Measurements from ENCODE around the gene CNTN1. TPM values are rescaled to one million over a fixed set of nuclear protein-coding genes. Genes with fewer than 3 reads are reported as not detected.

The CNTN1 gene
- total and polyA plus RNA-seq, 2 of the 4 experiments (the other 2 are of a cell fraction) = 0.10 to 0.18 TPM

DNA sequence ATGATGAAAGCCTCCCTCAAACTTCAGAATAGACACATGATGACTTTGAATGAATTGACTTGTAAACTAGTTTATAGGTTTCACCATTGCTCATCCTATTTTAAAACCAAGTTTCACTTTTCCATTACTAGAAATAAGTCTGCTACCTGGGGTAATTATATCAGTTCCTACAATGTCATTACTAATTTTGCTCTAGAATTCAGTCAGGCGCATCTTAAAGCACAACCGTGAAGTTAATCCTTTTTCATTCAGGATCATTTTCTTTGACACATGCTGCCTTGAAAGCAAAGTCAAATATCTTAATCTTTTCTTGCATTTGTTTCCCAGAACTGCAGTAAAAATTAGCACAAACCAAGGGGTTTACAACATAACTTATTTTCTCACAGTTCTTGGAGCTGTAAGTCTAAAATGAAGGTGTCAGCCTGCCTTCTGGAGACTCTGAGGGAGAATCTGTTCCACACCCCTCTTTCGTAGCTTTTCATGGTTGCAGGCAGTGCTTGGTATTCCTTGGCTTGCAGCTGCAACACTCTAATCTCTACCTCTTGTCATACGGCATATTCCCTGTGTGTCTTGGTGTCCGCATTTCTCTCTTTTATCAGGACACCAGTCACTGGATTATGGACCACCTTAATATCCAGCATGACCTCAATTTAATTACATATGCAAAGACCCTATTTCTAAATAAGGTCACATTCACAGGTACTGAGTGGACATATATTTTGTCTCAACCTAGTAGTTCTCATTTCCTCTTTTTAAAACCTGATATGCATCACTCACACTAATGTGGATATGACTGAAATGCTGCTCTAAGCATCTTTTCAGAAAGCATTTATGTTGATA lies 381.6 kb downstream of the CNTN1 start:
- Histone ChIP-seq H3K27me3 (ENCODE audit: control insufficient read depth, insufficient read depth, low read length) (no peaks in the 10 kb centered on the region; the same call in none of the 2 replicates), H3K23ac (ENCODE audit: low read depth, low read length) (no peak overlapping the region), H4K8ac (ENCODE audit: low read depth in 2 of 2, low read length in 2 of 2) (no peak overlapping the region), H3K36me3 (ENCODE audit: control insufficient read depth, insufficient read depth, low read length) (no peaks in the 10 kb centered on the region), H2AK5ac (ENCODE audit: low read depth, low read length) (no peak overlapping the region), H2BK15ac (ENCODE audit: low read depth, low read length) (no peak overlapping the region), H3K9me3 (ENCODE audit: control insufficient read depth, insufficient read depth, low read length) (no peaks in the 10 kb centered on the region), H4K91ac (ENCODE audit: insufficient read depth, low read depth, low read length) (no peak overlapping the region), H3K4me2 (ENCODE audit: low read depth, low read length) (no peak overlapping the region), H3K27ac (ENCODE audit: insufficient read depth, low read length) (no peak overlapping the region), H3K56ac (ENCODE audit: extremely low read depth, insufficient read depth, low read length) (no peak overlapping the region), H4K5ac (ENCODE audit: low read depth, low read length) (no peak overlapping the region), H4K20me1 (ENCODE audit: insufficient read depth, low read length) (no peaks in the 10 kb centered on the region), H3K9me1 (ENCODE audit: insufficient read depth, low read length) (no peaks in the 10 kb centered on the region), H2BK5ac (ENCODE audit: low read depth, low read length, poor library complexity, severe bottlenecking) (no peak overlapping the region), H3K14ac (replicated peaks; ENCODE audit: low read depth, low read length) (no peak overlapping the region), H3K4me1 (ENCODE audit: control insufficient read depth, insufficient read depth, low read length) (no peaks in the 10 kb centered on the region), H2AK9ac (replicated peaks; ENCODE audit: low read depth, low read length, poor library complexity) (no peak overlapping the region), H2AFZ (replicated peaks; ENCODE audit: low read length, poor library complexity) (no peak overlapping the region), H3K4ac (ENCODE audit: low read depth, low read length) (no peak overlapping the region), H2BK120ac (ENCODE audit: low read depth, low read length) (no peak overlapping the region), H3K4me3 (ENCODE audit: insufficient read depth, low read depth, low read length) (no peak overlapping the region), H2BK20ac (ENCODE audit: low read depth, low read length) (no peak overlapping the region), H3K79me1 (ENCODE audit: low read depth in 1 of 2, low read length in 2 of 2) (no peaks in the 10 kb centered on the region), H3K9ac (ENCODE audit: low read depth, low read length) (no peak overlapping the region), H3K18ac (ENCODE audit: low read depth, low read length) (no peak overlapping the region)
- no peak for TF ChIP-seq NFE2L2 (IDR thresholded peaks at IDR 0.05; ENCODE audit: low read depth, low read length)
- TF ChIP-seq SMC3 (IDR thresholded peaks at IDR 0.05; ENCODE audit: low read depth, low read length) = no peak
- TF ChIP-seq, protein P1, sequence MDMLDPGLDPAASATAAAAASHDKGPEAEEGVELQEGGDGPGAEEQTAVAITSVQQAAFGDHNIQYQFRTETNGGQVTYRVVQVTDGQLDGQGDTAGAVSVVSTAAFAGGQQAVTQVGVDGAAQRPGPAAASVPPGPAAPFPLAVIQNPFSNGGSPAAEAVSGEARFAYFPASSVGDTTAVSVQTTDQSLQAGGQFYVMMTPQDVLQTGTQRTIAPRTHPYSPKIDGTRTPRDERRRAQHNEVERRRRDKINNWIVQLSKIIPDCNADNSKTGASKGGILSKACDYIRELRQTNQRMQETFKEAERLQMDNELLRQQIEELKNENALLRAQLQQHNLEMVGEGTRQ (IDR thresholded peaks at IDR 0.05; ENCODE audit: low read depth, low read length) = no peak
- TF ChIP-seq, protein P2, sequence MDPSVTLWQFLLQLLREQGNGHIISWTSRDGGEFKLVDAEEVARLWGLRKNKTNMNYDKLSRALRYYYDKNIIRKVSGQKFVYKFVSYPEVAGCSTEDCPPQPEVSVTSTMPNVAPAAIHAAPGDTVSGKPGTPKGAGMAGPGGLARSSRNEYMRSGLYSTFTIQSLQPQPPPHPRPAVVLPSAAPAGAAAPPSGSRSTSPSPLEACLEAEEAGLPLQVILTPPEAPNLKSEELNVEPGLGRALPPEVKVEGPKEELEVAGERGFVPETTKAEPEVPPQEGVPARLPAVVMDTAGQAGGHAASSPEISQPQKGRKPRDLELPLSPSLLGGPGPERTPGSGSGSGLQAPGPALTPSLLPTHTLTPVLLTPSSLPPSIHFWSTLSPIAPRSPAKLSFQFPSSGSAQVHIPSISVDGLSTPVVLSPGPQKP (IDR thresholded peaks at IDR 0.05; ENCODE audit: borderline replicate concordance, low read depth, low read length) = no peak
- TF ChIP-seq, protein P3, sequence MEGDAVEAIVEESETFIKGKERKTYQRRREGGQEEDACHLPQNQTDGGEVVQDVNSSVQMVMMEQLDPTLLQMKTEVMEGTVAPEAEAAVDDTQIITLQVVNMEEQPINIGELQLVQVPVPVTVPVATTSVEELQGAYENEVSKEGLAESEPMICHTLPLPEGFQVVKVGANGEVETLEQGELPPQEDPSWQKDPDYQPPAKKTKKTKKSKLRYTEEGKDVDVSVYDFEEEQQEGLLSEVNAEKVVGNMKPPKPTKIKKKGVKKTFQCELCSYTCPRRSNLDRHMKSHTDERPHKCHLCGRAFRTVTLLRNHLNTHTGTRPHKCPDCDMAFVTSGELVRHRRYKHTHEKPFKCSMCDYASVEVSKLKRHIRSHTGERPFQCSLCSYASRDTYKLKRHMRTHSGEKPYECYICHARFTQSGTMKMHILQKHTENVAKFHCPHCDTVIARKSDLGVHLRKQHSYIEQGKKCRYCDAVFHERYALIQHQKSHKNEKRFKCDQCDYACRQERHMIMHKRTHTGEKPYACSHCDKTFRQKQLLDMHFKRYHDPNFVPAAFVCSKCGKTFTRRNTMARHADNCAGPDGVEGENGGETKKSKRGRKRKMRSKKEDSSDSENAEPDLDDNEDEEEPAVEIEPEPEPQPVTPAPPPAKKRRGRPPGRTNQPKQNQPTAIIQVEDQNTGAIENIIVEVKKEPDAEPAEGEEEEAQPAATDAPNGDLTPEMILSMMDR (conservative IDR thresholded peaks at IDR 0.05; ENCODE audit: low read depth, low read length) = no peak
- TF ChIP-seq MXI1 (IDR thresholded peaks at IDR 0.05; ENCODE audit: borderline replicate concordance, low read depth, low read length) = no peak
- no peak for TF ChIP-seq RAD21 (IDR thresholded peaks at IDR 0.05; ENCODE audit: low read length)
- TF ChIP-seq CHD1 (IDR thresholded peaks at IDR 0.05; ENCODE audit: low read depth, low read length) = no peak
- no peak for TF ChIP-seq CEBPB (IDR thresholded peaks at IDR 0.05; ENCODE audit: low read depth, low read length)
- no peak for TF ChIP-seq MAFK (IDR thresholded peaks at IDR 0.05; ENCODE audit: low read depth, low read length)
- no peak for TF ChIP-seq FOS (IDR thresholded peaks at IDR 0.05; ENCODE audit: low read depth, low read length)
- no peak for TF ChIP-seq RFX5 (IDR thresholded peaks at IDR 0.05; ENCODE audit: low read depth, low read length)
- no peak for TF ChIP-seq BHLHE40 (IDR thresholded peaks at IDR 0.05; ENCODE audit: low read depth, low read length)
- CTCF ChIA-PET = no interaction called here
- dilution Hi-C loops (cut with HindIII; ENCODE audit: low sequenced_read_pairs, unreplicated experiment) = no loop called here
- no TSS peak for BruUV-seq (replicated peaks)
- DNase-seq (no peak), ATAC-seq (ENCODE audit: low read depth) (no peak)
- intact Hi-C loops (cut with micrococcal nuclease) = no loop called here
- WGBS, 2 experiments (ENCODE audit: extremely low coverage in 2 of 2, insufficient read length in 1 of 2) = 40% methylated on average over 2 of the region's 5 CpGs; no CpG with 5 or more reads in 1 of the 2 experiments
- POLR2A ChIA-PET (ENCODE audit: unreplicated experiment) = no interaction called here
- in situ Hi-C loops (cut with MboI; ENCODE audit: low sequenced_read_pairs) = no loop called here

All from IMR-90 (cell line).